ENCODE results near the gene EFCAB8.

Gene EFCAB8

DNA sequence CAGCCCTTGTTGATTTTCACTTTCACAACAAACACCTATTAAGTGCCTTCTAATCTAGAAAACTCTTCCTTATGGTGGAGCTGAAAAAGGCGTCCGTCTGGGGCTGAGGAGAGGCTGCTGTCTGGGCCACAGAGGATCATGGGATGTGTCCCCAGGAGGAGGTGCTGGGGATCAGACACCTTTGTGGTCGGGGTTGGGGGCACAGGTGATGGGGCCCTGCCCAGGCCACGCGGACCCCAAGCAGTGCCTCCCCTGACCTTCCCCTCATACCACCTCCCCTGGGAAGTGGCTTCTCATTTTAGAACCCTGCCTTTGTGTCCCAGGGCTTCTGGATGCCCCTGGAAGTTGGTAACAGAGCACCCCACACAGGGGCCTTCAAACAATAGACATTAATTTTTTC is 104.5 kb downstream of the EFCAB8 start:
- FAIRE-seq = no peak
- TF ChIP-seq, protein P1, sequence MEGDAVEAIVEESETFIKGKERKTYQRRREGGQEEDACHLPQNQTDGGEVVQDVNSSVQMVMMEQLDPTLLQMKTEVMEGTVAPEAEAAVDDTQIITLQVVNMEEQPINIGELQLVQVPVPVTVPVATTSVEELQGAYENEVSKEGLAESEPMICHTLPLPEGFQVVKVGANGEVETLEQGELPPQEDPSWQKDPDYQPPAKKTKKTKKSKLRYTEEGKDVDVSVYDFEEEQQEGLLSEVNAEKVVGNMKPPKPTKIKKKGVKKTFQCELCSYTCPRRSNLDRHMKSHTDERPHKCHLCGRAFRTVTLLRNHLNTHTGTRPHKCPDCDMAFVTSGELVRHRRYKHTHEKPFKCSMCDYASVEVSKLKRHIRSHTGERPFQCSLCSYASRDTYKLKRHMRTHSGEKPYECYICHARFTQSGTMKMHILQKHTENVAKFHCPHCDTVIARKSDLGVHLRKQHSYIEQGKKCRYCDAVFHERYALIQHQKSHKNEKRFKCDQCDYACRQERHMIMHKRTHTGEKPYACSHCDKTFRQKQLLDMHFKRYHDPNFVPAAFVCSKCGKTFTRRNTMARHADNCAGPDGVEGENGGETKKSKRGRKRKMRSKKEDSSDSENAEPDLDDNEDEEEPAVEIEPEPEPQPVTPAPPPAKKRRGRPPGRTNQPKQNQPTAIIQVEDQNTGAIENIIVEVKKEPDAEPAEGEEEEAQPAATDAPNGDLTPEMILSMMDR (IDR thresholded peaks at IDR 0.05; ENCODE audit: insufficient read depth, missing control alignments) = no peak
- no peak for DNase-seq (ENCODE audit: insufficient read length, low spot score)

DNA sequence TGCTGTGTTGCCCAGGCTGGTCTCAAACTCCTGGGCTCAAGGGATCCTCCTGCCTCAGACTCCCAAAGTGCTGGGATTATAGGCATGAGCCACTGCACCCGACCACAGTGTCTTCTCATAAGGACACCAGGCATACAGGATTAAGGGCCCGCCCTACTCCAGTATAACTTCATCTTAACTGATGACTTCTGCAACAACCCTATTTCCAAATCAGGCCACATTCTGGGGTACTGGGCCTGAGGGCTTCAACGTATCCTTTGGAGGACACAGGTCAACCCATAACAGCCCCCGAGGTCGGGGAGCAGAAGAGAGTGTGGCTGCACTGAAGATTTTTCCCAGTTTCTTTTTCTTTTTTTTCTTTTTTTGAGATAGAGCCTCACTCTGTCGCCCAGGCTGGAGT is 105.9 kb downstream of the EFCAB8 start:
- no peak for DNase-seq (ENCODE audit: insufficient read length, low spot score)
- TF ChIP-seq, protein P1 (IDR thresholded peaks at IDR 0.05; ENCODE audit: insufficient read depth, missing control alignments) = no peak
- FAIRE-seq = no peak

DNA sequence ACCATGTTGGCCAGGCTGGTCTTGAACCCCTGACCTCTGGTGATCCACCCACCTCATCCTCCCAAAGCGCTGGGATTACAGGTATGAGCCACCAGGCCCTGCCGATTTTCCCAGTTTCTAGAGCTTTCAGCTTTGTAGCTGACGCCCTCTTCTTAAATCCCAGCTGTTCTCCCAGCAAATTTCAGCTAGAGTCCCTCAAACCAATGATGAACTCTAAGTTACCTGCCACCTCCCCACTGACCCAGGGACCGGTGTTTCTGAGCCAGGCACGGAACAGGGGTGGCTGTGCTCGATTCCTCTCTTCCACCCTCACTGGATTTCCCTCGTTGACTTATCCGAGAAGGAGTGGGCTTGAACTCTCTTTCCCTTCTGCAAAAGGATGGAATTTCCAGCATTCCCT is 106.4 kb downstream of the EFCAB8 start:
- no peak for DNase-seq (ENCODE audit: insufficient read length, low spot score)
- FAIRE-seq = no peak
- TF ChIP-seq, protein P1 (IDR thresholded peaks at IDR 0.05; ENCODE audit: insufficient read depth, missing control alignments) = no peak

DNA sequence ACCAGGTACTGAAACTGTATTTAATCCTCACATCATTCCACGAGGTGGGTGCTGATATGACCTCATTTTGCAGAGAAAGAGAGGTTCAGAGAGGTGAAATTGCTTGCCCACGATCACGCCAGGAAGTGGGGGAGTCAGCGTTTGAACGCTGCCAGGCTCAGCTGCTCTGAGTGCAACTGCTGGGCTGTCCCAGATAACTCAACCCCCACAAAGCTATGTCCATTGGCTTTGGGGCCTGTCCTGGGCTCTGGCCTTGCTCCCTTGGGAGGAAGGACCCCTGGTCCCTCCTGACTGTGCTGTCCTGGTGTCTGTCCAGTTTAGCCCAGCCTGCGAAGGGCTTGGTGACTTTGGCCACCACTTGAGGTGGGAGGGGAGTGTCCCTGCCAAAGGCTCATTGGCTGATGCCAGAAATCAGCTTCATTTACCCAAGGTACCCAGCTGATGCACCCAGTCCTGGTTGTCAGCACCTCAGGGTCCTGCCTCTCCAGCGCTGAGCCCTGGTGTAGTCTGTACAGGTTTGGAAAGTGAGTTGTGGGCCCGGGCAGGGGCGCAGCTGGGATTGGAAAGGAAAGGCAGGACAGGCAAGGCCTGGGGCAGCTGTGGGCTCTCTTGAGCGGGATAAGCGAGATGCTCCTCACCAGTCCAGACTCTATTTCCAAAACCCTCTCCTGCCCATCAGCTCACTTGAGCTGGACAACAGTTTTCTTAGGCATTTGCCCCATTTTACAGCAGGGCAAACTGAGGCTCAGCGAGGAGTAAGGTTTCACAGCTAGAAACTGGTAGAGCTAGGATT is 107.1 kb downstream of the EFCAB8 start:
- TF ChIP-seq, protein P1 (IDR thresholded peaks at IDR 0.05; ENCODE audit: insufficient read depth, missing control alignments) = no peak
- DNase-seq (ENCODE audit: insufficient read length, low spot score) (no peak), FAIRE-seq (no peak)

DNA sequence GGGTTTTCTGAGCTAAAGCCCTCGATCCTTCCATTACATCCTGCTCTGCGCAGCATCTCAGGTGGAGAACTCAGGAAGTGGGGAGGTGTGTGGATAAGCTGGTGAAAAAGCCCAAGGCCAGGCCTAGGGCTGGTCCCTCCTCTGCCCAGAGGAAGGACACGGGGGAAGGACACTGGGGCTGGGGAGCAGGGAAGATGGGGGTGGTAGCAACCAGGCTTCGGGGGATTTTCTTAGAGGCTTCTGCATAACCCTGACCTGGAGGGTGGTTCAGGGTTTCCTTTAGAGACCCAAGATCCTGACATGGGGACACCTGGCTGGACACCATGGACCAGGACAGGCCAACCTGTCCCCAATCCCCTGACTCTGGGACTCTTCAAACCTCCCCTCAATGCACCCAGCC is 107.7 kb downstream of the EFCAB8 start:
- DNase-seq (ENCODE audit: insufficient read length, low spot score) (no peak), FAIRE-seq (no peak)
- TF ChIP-seq, protein P1 (IDR thresholded peaks at IDR 0.05; ENCODE audit: insufficient read depth, missing control alignments) = no peak

DNA sequence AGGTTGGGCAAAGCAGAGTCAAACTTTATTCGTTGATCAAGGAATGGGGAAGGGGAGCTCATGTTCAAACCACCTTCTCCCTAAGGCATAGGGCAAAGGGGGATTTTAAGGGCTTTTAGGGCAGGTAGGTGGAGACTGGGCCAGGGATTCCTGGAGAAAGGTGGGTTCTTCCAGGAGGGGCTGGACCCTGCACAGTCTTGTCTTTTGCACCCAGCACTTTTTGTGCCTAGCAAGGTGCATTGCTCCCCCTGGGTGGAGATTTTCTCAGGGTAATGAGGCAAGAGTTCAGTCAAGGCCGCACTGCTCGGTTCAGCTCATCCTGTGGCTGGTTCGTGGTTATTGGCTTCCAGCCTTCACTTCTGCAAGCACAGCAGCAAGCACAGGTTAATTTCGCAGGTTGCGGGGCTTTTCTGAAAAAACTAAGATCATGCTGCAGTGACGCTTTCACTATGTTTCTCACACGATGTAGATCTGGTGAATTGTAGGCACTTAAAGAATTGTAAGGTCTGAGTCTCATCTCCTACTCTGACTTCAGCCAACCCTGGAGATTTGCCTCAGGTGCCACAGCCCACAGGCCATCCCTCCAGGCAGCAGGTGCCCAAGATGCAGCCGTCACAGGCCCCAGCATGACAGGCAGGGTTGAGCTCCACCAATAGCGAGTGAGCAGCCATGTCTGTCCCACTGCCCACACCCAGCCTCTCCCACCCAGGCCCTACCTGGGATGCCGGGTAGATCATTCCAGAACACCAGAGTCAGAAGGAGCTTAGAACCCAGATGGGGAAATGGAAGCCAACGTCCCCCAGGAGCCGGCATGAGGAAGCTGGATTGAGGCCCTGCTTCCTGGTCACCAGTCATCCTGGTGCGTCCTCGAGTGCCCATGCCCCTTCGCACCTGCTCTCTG is 108.4 kb downstream of the EFCAB8 start:
- no peak for DNase-seq (ENCODE audit: insufficient read length, low spot score)
- FAIRE-seq = no peak
- TF ChIP-seq, protein P1 (IDR thresholded peaks at IDR 0.05; ENCODE audit: insufficient read depth, missing control alignments) = no peak

Data from D721Med (cell line).